T1000 (cell line): ENCODE data around the gene TM9SF1.

Source experiments
- DNase-seq: peaks from one replicate; lab custom pipeline; 2025; ENCODE audit warnings: mixed read lengths; lab: John Stamatoyannopoulos, UW

Gene TM9SF1

DNA sequence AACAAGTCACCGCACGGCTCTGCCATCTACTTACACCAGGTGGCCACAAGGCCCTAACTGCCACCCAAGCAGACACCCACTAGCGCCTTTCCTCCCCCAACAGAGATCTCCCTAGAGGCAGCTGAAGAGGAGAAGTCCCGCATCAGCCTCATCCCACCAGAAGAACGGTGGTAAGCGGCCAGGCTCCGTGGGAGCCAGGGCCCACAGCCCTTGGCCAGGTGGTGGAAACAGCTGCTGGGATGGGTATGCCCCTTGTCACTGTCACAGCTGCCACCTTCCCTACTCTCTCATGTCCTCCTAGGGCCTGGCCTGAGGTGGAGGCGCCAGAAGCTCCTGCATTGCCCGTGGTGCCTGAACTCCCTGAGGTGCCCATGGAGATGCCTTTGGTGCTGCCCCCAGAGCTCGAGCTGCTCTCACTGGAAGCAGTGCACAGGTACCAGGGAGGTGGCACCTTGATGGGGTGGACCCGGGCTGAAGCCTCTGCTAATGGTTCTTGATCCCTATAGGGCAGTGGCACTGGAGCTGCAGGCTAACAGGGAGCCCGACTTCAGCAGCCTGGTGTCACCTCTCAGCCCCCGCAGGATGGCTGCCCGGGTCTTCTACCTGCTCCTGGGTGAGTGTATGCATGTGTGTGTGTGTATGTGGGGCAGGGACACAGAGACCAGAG is 15.8 kb downstream of the TM9SF1 start:
- no peak for DNase-seq

DNA sequence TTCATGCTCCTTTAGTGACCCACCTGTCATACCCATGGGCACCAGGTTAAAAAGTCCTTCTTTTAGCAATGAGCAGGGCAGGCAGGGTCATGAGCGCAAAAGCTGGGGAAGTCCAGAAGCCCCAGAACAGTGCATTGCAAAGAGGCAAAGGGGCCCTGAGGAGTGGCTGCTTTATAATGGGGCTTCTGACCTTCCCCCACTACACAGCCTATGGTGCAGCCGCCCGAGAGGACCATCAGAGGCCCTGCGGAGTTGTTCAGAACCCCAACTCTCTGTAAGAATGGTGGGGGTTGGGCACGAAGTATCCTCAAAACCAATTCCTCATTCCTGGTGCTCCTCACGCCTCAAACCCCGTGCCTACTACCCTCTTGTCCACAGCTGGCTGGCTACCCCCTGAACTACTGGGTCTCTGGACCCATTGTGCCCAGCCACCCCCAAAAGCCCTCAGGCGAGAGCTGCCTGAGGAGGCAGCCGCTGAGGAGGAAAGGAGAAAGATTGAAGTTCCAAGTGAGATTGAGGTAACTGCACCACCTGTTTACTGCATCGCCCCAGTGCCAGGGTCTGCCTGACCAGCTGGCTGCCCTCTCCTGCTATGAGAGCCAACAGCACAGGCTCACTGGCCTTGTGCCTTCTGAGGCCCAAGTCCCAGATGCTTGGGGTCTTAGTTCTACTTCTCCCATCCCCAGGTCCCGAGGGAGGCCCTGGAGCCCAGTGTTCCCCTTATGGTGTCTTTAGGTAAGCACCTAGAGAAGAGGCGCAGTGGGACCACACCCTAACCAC is 16.7 kb downstream of the TM9SF1 start:
- no peak for DNase-seq

DNA sequence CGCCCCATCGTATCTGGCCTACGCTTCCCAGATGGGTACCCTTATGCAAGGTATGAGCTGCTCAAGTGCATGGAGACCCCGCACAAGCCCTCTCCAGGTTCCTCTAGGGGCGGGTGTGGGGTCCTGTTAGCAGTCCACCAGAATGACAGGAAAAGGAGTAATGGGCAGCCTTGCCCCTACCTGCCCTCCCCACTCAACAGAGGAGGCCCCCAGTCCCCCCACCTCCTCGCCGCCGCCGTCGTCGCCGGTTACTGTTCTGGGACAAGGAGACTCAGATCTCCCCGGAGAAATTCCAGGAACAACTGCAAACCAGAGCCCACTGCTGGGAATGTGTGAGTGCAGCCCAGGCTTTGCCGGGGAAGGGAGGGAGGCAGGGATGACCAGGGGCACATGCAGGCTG is 17.4 kb downstream of the TM9SF1 start:
- DNase-seq: no peak

DNA sequence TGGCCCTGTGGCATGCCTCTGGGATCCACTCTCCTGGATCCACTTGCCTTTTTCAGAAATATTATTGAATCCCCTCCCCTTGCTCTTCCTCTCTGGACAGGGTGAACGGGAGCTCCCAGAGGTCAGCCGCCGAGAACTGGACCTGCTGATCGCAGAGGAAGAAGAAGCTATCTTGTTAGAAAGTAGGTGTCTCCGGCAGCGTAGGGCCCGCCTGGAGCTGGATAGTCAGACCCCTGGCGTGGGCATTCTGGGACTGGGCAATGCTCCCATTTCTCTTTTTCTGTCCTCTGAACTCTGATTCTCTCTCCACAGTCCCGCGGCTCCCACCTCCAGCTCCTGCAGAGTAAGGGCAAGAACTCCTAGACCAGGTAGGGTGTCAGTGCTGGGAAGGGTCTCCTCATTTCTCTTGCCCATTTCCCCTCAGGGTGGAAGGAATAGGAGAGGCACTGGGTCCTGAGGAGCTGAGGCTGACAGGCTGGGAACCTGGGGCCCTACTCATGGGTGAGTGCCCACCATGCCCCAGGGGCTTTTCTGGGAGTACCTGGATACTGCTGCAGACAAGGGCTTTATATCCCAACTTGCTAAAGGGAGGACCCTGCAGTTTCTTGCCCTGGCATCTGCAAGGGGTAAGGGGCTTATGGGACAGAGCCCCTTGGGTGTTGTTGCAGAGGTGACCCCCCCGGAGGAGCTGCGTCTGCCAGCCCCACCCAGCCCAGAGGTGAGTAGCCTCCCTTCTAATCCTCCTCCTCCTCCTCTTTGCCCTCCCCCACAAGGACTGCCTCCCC is 18.0 kb downstream of the TM9SF1 start:
- DNase-seq: no peak

DNA sequence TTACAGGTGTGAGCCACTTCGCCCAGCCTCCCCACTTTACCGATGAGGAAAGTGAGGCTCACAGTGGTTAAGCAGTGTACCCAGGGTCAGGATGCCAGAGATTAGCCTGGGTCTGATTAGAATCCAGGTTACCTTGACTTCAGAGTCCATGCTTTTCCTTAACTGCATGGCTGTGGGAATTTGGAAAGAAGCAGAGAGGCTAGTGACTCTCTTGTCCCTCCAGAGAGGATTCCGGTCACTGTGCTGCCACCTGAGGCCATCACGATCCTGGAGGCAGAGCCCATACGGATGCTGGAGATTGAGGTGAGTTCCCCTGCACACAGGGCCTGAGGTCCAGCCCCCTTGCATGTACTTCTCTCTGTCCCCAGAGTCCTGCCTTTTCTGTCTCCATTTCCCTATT is 18.6 kb downstream of the TM9SF1 start:
- no peak for DNase-seq

DNA sequence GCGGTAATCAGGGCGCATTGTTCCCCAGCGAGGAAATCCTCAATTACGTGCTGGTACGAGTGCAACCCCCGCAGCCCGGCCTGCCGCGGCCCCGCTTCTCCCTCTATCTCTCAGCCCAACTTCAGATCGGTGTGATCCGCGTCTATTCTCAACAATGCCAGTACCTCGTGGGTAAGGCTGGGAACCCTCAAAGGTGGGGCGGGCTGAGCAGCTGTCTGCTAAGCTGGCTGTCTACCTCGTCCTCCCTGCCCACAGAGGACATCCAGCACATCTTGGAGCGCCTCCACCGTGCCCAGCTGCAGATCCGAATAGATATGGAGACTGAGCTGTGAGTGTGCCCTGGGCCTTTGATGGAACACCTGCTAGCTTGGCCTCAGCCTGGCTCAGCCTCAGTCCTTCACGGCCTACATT is 22.4 kb downstream of the TM9SF1 start:
- DNase-seq: no peak

DNA sequence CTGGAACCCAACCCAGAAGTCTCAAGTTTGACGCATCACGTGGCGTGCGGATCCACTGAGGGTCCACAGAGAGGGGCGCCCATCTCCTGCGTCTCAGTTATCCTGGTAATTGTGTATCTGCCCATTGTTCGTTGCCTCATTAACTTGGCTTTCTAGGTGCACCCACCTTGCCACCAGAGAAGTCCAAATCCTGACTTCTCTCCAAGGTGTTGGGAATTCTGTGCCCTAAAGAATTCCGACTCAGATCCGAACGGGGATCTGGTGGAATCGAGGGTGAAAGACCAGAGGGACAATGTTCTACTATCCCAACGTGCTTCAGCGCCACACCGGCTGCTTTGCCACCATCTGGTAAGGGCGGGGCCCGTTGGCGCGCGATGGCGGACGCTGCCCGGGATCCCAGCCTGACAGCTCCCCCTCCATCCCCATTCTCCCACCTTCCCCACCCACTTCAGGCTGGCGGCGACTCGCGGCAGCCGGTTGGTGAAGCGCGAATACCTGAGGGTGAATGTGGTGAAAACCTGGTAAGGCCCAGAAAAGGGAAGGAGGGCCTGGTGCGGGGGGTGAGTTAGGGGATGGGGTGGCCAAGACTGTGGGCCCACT is 22.9 kb downstream of the TM9SF1 start:
- DNase-seq: no peak

DNA sequence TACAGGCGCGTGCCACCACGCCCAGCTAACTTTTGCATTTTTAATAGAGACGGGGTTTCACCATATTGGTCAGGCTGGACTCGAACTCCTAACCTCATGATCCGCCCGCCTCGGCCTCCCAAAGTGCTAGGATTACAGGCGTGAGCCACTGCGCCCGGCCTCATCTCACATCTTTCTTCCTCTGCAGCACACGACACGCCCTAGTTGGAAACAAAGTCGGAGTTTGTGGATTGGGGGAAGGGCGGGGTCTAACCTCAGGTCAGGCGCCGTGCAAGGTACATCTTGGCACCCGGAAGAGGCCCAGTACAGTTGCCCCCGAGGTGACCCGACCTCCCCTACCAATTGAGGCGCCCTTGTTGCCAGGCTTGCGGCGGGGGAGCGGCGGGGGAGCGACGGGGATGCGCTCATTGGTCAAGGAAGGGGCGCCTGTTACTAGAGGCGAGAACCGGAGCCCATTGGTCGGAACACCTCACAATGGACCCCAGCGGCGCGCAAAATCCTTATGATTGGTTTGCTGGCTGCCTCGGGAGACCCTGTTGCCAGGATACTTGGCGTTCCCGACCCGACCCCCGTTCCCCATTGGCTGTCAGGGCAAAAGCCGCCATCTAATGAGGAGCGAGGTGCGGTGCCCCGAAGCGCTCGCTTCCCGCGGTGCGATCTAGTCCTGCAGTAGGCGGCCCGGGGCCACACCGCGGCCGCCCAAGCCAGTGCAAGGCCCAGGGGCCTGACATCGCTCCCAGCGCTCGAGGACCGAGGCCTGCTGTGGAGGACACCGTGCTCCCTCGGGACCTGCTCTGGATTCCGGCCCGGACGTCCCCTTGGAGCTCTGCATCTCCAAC is 23.6 kb downstream of the TM9SF1 start, which contains the start of gene REC8:
TSS of gene REC8 (plus strand) at position 659 of the 839 bp plus-strand sequence. CDS start 473 bp downstream, outside the sequence.
- DNase-seq: no peak

DNA sequence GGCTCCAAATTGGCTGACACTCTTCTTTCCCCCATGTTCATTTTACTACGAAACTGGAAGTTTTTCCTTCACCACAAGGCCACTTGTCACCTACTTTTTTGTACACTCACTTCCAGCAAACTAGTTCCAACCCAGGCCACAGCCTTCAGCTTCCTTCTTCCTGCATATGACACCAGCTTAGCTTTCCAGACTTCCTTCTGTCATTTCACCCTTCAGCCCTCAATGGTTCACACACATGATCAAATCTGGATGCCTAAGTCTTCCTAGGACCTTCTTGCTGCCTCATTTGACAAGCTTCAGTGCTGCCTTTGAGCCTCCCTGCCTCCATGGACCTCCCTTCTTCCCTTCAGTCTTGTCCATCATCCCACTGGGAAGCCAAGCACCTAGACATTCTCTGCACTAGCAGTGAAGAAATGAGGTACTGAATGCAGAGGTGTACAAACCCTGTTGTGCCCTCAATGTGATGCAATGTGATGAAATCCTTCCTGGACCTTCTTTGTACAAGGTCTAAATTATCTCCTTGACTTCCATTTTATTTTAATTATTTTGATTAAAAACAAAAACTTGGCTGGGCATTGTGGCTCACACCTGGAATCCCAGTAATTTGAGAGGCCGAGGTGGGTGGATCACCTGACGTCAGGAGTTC is 27.6 kb downstream of the TM9SF1 start:
- DNase-seq: no peak

DNA sequence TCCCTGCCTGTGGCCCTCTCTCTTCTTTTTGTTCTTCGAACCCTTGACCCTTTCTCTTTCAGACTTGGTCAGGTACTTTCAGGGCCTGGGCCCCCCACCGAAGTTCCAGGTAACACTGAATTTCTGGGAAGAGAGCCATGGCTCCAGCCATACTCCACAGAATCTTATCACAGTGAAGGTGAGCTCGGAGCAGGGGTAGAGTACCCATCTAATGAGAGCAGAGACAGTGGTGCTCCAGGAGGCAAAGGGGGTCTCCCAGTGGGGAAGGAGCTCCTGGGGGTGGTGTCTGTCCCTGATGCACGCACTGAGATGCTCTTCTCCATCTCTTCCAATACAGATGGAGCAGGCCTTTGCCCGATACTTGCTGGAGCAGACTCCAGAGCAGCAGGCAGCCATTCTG is 29.5 kb downstream of the TM9SF1 start:
- DNase-seq: no peak

DNA sequence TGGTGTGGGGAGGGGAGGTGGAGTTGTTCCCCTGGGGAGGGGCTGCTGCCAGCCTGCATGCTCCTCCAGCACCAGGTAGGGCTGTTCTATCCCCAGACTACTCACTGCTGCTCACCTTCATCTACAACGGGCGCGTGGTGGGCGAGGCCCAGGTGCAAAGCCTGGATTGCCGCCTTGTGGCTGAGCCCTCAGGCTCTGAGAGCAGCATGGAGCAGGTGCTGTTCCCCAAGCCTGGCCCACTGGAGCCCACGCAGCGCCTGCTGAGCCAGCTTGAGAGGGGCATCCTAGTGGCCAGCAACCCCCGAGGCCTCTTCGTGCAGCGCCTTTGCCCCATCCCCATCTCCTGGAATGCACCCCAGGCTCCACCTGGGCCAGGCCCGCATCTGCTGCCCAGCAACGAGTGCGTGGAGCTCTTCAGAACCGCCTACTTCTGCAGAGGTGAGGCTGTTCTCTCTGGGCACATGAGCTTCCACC is 30.7 kb downstream of the TM9SF1 start:
- no peak for DNase-seq

DNA sequence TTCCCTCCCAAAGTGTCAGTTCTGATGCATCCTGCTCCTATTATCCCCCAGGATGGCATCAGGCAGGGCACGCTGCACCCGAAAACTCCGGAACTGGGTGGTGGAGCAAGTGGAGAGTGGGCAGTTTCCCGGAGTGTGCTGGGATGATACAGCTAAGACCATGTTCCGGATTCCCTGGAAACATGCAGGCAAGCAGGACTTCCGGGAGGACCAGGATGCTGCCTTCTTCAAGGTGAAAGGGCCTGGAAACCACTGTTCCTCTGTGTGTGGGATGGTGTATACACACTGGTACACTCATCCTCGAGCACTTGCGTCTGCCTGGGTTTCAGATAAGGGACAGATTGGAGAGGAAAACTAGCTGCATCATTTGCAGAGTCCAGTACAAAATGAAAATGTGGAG is 33.1 kb downstream of the TM9SF1 start:
- DNase-seq: no peak

DNA sequence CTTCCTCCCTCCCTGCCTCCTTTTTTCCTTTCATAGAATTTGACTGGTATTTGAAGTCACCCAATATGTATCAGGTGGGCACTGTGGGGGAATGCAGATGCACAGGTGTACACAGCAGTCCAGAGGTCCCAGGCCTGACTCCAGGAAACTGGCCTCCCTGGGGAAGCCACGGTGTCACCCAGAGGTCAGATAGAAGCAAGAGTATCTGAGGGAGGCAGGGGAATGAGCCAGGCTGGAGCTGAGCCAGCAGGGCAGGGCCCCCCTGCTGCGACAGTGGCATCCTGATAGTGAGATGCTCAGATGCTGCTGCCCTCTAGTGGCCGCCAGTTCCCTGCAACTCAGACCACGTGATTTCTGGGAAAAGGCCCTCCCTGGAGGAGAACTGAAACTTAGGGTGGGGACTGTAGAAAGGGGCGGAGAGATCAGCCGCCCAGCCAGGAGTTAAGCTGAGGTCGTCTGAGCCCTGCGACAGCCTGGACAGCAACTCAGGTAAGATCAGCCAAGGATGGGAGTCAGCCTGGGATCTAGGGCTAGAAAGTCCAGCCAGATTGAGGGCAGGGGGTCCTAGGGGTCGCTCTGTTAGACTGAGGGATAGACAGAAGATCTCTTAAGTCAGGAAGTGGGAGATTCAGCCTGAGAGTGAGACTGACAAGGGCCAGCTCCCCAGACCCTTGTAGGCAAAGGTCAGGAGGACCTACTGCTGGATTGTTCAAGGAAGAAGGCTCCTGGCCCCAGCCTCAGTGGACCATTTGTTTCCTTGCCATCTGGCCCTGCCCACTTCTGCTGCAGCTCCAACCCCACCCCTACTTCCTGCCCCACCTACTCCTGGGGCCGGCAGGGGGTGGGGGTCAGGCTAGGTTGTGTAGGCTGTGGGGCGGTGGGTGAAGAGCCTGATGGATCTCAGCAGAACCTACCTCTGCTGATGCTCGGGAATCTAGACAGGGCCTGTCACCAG is 34.1 kb downstream of the TM9SF1 start, which contains the start of gene IRF9:
TSS of gene IRF9 (plus strand) at position 416 of the 955 bp plus-strand sequence. CDS start 880 bp downstream, outside the sequence.
- DNase-seq: peak; percentile 92

DNA sequence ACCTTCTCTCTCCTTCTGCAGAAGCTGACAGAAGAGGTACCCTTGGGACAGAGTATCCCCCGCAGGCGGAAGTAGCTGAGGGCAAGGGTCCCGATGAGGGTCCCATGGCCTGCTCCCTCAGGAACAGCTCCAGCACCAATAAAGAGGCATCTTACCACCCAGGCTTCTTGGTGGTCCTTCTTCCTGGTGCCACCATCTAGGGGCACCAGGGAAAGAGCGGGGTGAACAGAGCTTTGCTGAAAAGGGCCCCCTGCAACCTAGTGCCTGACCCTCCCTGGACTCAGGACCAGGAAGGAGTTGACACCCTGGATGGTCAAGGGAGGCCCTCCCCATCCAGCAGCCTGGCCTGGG is 34.8 kb downstream of the TM9SF1 start:
- DNase-seq: no peak

DNA sequence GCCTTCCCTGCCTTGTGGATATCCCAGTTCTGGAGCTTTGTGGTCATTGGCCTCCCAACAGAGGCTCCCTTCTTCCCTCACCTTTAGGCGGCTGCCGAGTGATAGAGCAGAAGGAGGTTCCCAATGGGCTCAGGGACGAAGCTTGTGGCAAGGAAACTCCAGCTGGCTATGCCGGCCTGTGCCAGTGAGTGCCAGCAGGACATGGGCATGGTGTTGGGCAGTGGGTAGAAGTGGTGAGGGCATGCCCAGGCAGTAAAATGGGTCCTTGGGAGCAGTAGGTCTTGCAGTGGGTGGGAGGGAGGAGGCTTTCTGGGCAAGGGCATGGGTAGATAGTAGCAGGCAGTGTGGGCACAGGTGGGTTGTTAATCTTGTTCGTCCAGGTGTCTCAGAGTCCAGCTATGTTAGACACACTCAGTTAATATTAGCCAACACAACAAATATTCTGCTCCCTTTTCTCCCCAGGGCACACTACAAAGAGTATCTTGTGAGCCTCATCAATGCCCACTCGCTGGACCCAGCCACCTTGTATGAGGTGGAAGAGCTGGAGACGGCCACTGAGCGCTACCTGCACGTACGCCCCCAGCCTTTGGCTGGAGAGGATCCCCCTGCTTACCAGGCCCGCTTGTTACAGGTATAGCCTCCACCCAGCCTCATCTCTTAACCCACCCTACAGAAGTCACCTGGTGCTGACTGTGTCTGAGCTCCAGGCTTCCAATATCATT is 35.3 kb downstream of the TM9SF1 start:
- DNase-seq: no peak

DNA sequence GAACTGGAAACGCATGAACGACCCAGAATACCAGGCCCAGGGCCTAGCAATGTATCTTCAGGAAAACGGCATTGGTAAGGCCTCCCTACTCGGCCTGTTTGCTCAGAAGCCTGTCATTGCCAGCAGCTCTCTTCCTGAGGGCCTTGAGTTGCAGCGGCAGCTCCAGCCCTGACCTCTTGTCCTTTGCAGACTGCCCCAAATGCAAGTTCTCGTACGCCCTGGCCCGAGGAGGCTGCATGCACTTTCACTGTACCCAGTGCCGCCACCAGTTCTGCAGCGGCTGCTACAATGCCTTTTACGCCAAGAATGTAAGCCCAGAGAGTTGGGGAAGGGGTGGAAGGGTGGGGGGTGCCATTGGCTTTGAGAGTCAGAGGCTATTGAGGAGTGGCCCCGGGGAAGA is 37.9 kb downstream of the TM9SF1 start:
- no peak for DNase-seq

DNA sequence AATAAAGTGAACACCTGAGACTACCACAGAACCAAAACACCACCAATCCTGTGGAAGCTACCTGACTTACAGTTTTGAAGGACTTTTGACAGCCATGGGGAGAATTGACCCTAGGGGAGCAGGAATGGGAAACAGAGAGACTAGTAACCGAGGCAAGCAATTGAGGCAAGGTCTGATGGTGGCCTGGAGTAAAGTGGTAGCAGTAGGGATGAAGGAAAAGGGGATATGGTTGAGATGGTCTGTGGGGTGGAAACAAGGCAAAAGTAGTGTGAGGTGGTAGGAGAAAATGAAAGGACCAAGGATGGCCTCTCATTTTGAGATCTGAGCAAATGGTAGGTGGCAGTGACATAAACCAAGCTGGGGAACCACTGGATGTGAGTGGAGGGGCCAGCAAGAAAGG is 38.4 kb downstream of the TM9SF1 start:
- no peak for DNase-seq

DNA sequence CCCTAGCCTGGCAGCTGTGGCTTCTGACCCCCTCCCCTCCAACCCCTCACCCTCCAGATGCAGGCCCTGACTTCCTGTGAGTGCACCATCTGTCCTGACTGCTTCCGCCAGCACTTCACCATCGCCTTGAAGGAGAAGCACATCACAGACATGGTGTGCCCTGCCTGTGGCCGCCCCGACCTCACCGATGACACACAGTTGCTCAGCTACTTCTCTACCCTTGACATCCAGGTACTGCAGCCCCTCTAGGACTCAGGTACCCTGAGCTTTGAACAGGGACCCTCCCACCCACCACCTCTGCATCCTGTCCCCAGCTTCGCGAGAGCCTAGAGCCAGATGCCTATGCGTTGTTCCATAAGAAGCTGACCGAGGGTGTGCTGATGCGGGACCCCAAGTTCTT is 40.1 kb downstream of the TM9SF1 start:
- DNase-seq: no peak
